Prostate gland (tissue), 2 donors: Measurements from ENCODE around the gene HOXB5. TPM values are rescaled to one million over a fixed set of nuclear protein-coding genes. Genes with fewer than 3 reads are reported as not detected.

Experiments used
- DNase-seq: peaks from one replicate; pipeline ENCODE4 v3.0.0-alpha.2; 2019; ENCODE audit warnings: low spot score
- H3K27ac ChIP-seq, 2 donors: fragments of 200-600 bp; sonication (generic); 2 replicates each; pipeline ENCODE4 v1.5.1; 2017 to 2019
- H3K27me3 ChIP-seq: fragments of 200-600 bp; sonication (generic); replicated peaks from 2 replicates; pipeline ENCODE4 v1.5.1; 2019; ENCODE audit not compliant: insufficient read depth
- H3K36me3 ChIP-seq, 2 donors: fragments of 200-600 bp; sonication (generic); 1 replicate in 1 of 2; 2 replicates in 1 of 2; pipeline versions ENCODE4 v1.5.1 to v1.8.1; 2017 to 2019
- H3K4me1 ChIP-seq: fragments of 200-600 bp; sonication (generic); replicated peaks from 2 replicates; pipeline ENCODE4 v1.5.1; 2019
- H3K4me3 ChIP-seq, 2 donors: fragments of 200-600 bp; sonication (generic); 2 replicates each; pipeline ENCODE4 v1.5.1; 2017 to 2019
- H3K9me3 ChIP-seq: fragments of 200-600 bp; sonication (generic); 2 replicates; pipeline ENCODE4 v1.5.1; 2017
- POLR2A ChIP-seq: fragments of 450-650 bp; IDR thresholded peaks from one replicate; pipeline ENCODE4 v1.6.1; 2016; ENCODE audit warnings: antibody characterized with exemption, mild to moderate bottlenecking
- POLR2AphosphoS5 ChIP-seq: sonication (generic); formaldehyde crosslinking; IDR thresholded peaks from one replicate; pipeline ENCODE4 v1.6.1; 2017; ENCODE audit warnings: antibody characterized with exemption
- WGBS: methylation state at CpG from one replicate; pipeline ENCODE4 v1.1.5; 2018; 5-methylcytosine and 5-hydroxymethylcytosine counted together
- intact Hi-C: fragments of 100-400 bp; cut with DNase I; formaldehyde crosslinking; loops from one replicate; pipeline ENCODE4 v1.14.2; 2022
- total RNA-seq, 2 donors: library from RNA; depleted of rRNA; stranded (reverse); fragments of >200 nt; gene quantifications; one replicate each; pipeline ENCODE4 v1.1.0, GENCODE V29; 2016
- TF ChIP-seq, protein P1 (sequence below), 4 experiments: fragments of 200-600 bp in 2 of 4; fragments of 450-650 bp in 2 of 4; sonication (generic) in 2 of 4; IDR thresholded peaks; 1 replicate in 3 of 4; 2 replicates in 1 of 4; pipeline ENCODE4 v1.5.1; 2016 to 2019; ENCODE audit warnings: antibody characterized with exemption in 4 of 4, mild to moderate bottlenecking in 2 of 4, moderate library complexity in 2 of 4

The HOXB5 gene
- total RNA-seq, 2 donors from 2014 or later, result 0.36 to 1.1 TPM

DNA sequence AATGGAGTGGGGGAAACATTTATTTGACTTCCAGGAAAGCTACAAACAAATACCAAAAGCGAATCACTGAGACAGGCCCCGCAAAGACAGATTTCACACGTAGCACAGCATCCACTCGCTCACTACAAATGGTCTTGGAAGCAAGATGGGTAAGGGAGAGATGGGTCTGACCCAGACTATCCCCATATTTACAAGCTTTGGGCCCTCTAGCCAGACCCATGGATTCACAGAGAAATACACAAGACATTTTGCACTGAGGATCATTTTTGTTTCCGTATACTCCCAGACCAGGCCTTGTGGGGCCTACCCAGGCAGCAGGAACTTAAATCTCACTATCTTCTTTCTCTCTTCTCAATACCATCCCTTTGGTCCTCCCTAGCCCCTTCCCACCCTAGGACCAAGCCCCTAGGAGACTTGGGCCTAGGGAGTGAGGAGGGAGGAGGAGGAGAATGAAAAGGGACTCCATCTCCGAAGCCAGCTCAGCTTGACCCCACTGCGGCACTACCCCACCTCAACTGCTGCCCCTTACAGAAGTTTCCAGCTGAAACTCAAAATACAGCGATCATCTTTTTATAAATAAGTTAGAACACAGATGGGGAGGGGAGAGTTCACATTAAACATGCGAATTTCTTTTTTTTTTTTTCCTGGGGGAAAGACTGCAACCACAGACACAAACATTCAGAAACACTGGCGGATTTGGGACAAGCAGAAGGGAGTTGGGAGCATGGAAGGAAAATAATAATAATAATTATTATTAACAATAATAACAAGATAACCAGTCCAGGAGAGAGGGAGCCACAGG, 2.1 kb downstream of the HOXB5 start:
- H3K36me3 ChIP-seq, result no peaks in the 10 kb centered on the region
- H3K4me3 ChIP-seq, result no peak overlapping the region
- no peak overlapping the region for H3K27ac ChIP-seq
- TF ChIP-seq POLR2AphosphoS5, result no peak
- no peak for TF ChIP-seq POLR2A
- TF ChIP-seq, protein P1, sequence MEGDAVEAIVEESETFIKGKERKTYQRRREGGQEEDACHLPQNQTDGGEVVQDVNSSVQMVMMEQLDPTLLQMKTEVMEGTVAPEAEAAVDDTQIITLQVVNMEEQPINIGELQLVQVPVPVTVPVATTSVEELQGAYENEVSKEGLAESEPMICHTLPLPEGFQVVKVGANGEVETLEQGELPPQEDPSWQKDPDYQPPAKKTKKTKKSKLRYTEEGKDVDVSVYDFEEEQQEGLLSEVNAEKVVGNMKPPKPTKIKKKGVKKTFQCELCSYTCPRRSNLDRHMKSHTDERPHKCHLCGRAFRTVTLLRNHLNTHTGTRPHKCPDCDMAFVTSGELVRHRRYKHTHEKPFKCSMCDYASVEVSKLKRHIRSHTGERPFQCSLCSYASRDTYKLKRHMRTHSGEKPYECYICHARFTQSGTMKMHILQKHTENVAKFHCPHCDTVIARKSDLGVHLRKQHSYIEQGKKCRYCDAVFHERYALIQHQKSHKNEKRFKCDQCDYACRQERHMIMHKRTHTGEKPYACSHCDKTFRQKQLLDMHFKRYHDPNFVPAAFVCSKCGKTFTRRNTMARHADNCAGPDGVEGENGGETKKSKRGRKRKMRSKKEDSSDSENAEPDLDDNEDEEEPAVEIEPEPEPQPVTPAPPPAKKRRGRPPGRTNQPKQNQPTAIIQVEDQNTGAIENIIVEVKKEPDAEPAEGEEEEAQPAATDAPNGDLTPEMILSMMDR (IDR thresholded peaks at IDR 0.05), result no peak
- no peaks in the 10 kb centered on the region for H3K9me3 ChIP-seq
- no peak for DNase-seq
- 89% methylated on average over 10 of the region's 10 CpGs for WGBS
- intact Hi-C loops, result no loop called here
- H3K27me3 ChIP-seq, result peaks cover 34% of the 10 kb centered on the region
- H3K4me1 ChIP-seq, result no peaks in the 10 kb centered on the region

DNA sequence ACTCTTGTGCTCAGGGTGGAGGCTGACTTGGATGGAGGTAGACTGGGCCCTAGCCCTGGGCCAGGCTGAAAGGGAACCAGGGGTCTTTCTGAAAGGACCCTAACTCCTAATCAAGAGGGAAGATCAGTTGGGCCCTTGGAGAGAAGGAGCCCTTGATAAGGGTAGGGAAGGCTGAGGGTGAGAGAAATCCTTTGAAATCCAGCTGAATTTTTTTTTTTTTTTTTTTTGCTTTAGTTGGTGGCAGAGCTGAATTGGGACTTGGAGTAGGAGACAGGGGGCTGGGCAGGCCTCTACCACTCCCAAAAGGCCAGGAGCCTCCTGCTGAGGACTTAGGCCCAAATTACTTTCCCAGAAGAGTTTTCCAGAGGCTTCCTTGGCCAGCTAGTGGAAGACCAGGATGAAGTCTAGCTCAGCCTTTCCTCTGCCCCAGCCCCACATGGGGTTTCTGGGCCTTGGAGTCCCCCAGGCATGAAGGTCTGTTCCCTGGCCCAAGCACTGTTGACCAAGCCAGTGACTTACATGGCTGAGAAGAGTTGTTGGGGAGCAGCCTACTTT, 2.9 kb downstream of the HOXB5 start:
- H3K27ac ChIP-seq, result no peak overlapping the region
- H3K4me3 ChIP-seq, result no peak overlapping the region
- TF ChIP-seq POLR2A (no peak), POLR2AphosphoS5 (no peak)
- TF ChIP-seq, protein P1 (IDR thresholded peaks at IDR 0.05), result no peak
- intact Hi-C loops, result no loop called here
- H3K36me3 ChIP-seq, result no peaks in the 10 kb centered on the region
- peaks cover 34% of the 10 kb centered on the region for H3K27me3 ChIP-seq
- no peak for DNase-seq
- H3K9me3 ChIP-seq, result no peaks in the 10 kb centered on the region
- H3K4me1 ChIP-seq, result peaks cover 2% of the 10 kb centered on the region

DNA sequence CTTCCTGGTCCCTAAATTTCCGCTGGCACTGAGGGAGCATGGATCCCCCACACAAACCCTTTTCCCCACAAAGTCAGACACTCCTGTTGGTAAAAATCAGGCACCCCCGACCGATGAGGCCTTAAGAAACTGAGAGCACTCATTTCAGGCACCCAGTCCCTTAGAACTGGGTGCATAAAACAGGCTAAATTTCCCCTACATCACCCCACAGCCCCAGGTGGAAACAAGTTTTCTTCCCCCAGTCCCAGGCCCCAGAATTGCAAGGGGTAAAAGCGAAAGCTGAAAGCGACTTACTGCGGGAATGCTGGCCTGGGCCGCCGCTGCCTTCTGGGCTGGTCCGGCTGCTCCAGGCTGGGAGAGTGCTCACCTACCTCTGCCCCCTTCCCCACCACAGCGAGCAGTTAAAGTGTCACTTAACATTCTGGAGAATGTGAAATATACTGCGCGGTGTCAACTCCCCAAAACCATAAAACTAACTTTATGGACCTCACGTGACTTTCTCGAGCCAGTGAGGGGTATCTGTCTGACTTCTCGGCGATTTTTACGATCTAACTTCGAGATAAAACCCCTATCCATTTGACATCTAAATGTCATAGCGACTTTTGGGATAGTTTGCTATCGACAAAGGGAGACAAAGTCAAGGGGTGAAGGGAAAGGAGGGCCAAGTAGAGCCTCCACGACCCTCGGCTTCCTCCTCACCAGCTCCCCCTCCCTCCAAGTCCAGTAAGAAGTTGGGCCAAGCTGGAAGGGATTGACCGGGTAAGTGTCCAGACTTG, 3.6 kb downstream of the HOXB5 start, which contains the start of gene HOXB3:
TSS of gene HOXB3 (minus strand) at position 411 of the 776 bp plus-strand sequence. CDS start 37,767 bp downstream, outside the sequence.
- no peaks in the 10 kb centered on the region for H3K9me3 ChIP-seq
- H3K36me3 ChIP-seq, result no peaks in the 10 kb centered on the region
- peaks cover 4% of the 10 kb centered on the region for H3K4me1 ChIP-seq
- DNase-seq, result no peak
- H3K27ac ChIP-seq, result no peak within 1 kb of the TSS
- TF ChIP-seq POLR2AphosphoS5 (no peak), POLR2A (no peak)
- TF ChIP-seq, protein P1 (IDR thresholded peaks at IDR 0.05), result no peak
- WGBS, result 60% methylated on average over 23 of the region's 23 CpGs
- peaks cover 34% of the 10 kb centered on the region for H3K27me3 ChIP-seq
- no peak within 1 kb of the TSS for H3K4me3 ChIP-seq
- intact Hi-C loops, result no loop called here

DNA sequence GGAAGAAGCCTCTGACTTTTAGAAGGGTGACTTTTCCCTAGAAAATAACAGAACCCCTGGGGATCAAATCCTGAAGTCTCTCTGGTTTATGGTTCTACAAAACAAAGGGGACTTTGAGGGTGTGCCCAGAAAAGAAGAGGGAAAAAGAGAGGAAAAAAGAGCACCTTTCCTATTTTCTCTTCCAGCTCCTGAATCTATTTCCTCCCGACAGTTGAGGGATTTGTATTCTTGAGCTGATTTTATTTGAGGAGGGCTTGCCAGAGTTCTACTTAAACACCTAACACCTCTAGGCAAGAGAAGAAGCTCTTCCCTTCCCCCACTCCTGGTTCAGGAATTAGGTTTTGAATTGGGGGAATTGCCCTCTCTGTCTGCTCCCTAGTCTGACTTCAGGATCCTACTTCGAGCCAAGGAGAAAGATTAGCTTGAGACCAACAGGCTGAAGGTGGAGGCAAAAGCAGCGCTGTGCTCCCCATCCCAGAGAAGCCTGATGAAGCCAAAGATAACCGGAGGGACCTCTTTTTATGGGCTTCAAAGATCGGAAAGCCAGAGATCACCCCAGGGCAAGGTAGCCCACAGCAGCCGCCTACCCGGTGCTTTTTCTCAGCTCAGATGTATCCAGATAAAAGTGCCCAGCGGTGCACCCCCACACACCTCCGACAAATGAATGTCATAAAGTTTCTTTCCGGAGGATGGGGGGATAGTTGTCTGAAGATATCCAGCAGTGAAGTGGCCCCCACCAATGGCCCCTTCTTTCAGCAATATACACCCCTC, 4.3 kb downstream of the HOXB5 start:
- no peak overlapping the region for H3K27ac ChIP-seq
- H3K27me3 ChIP-seq, result peaks cover 27% of the 10 kb centered on the region
- DNase-seq, result no peak
- H3K36me3 ChIP-seq, result no peaks in the 10 kb centered on the region
- TF ChIP-seq, protein P1 (IDR thresholded peaks at IDR 0.05), result no peak
- no peak for TF ChIP-seq POLR2AphosphoS5
- no peak for TF ChIP-seq POLR2A
- H3K9me3 ChIP-seq, result no peaks in the 10 kb centered on the region
- intact Hi-C loops, result no loop called here
- whole genome bisulfite sequencing, result 36% methylated on average over 10 of the region's 10 CpGs
- peaks cover 4% of the 10 kb centered on the region for H3K4me1 ChIP-seq
- H3K4me3 ChIP-seq, result no peak overlapping the region
